SU-DHL-6 (cell line): ENCODE data around the gene QKI.

ENCODE experiments used
- H2AFZ ChIP-seq: fragments of 200-600 bp; sonication (generic); 2 replicates; pipeline ENCODE4 v1.6.1; 2014; ENCODE audit warnings: low read depth, mild to moderate bottlenecking, moderate library complexity, mixed read lengths, antibody characterized with exemption, low read length; ENCODE audit not compliant: severe bottlenecking
- H3F3A ChIP-seq: fragments of 200-600 bp; shearing (Covaris generic); 2 replicates; pipeline ENCODE4 v1.6.0; 2016; ENCODE audit warnings: antibody characterized with exemption, mild to moderate bottlenecking; ENCODE audit not compliant: insufficient read depth
- H3K27ac ChIP-seq: fragments of 200-600 bp; sonication (generic); 2 replicates; pipeline ENCODE4 v1.5.1; 2016; ENCODE audit warnings: low read depth, mild to moderate bottlenecking, low read length, moderate library complexity, mixed read lengths
- H3K27me3 ChIP-seq: fragments of 200-600 bp; sonication (generic), shearing (Covaris generic); 2 replicates; pipeline ENCODE4 v1.6.0; 2014; ENCODE audit warnings: mild to moderate bottlenecking, low read length
- H3K36me3 ChIP-seq: fragments of 200-600 bp; sonication (generic); 2 replicates; pipeline ENCODE4 v1.6.1; 2014; ENCODE audit warnings: mild to moderate bottlenecking, low read length, mixed read lengths
- H3K4me2 ChIP-seq: fragments of 300-600, 200-600 bp; shearing (Covaris generic), sonication (generic); 2 replicates; pipeline ENCODE4 v1.6.0; 2014; ENCODE audit warnings: low read length, low read depth, mild to moderate bottlenecking; ENCODE audit not compliant: poor library complexity, severe bottlenecking
- H3K4me3 ChIP-seq: fragments of 200-600 bp; sonication (generic); 2 replicates; pipeline ENCODE4 v1.5.1; 2014; ENCODE audit warnings: antibody characterized with exemption, low read length, mild to moderate bottlenecking, mixed read lengths; ENCODE audit not compliant: insufficient read depth, poor library complexity, severe bottlenecking
- H3K79me2 ChIP-seq: fragments of 200-600 bp; sonication (generic); 2 replicates; pipeline ENCODE4 v1.6.1; 2014; ENCODE audit warnings: mild to moderate bottlenecking, low read length, moderate library complexity; ENCODE audit not compliant: insufficient read depth
- H3K9ac ChIP-seq: fragments of 200-600 bp; sonication (generic); 2 replicates; pipeline ENCODE4 v1.7.0; 2014; ENCODE audit warnings: mild to moderate bottlenecking, low read length
- H3K9me2 ChIP-seq: fragments of 200-600 bp; sonication (generic); replicated peaks from 2 replicates; pipeline ENCODE4 v1.6.1; 2014; ENCODE audit warnings: low read length; ENCODE audit not compliant: insufficient read depth
- H3K9me3 ChIP-seq: fragments of 200-600 bp; sonication (generic); 2 replicates; pipeline ENCODE4 v1.6.1; 2014; ENCODE audit warnings: low read length, mixed read lengths; ENCODE audit not compliant: insufficient read depth
- H4K20me1 ChIP-seq: fragments of 200-600 bp; sonication (generic); 2 replicates; pipeline ENCODE4 v1.6.1; 2014; ENCODE audit warnings: low read depth, mild to moderate bottlenecking, antibody characterized with exemption, low read length, moderate library complexity, mixed read lengths
- CTCF ChIP-seq: fragments of 200-600 bp; sonication (generic); IDR thresholded peaks from one replicate; pipeline ENCODE4 v1.5.1; 2017; ENCODE audit warnings: antibody characterized with exemption, mild to moderate bottlenecking, low read length, moderate library complexity; ENCODE audit not compliant: insufficient read depth, poor library complexity, severe bottlenecking
- EZH2phosphoT487 ChIP-seq: fragments of 200-600 bp; sonication (generic), shearing (Covaris generic); conservative IDR thresholded peaks from 2 replicates; pipeline ENCODE4 v1.6.1; 2018; ENCODE audit warnings: mild to moderate bottlenecking, antibody characterized with exemption, low read length, moderate library complexity, mixed read lengths

The QKI gene

GRCh38 chr6:163449076-163449475, 34.6 kb downstream of the QKI start:
- H3K4me2 ChIP-seq: no peak overlapping the region
- H4K20me1 ChIP-seq: peaks cover 28% of the 10 kb centered on the region
- no peaks in the 10 kb centered on the region for H3K9me2 ChIP-seq
- H3K27me3 ChIP-seq: no peaks in the 10 kb centered on the region
- H3K27ac ChIP-seq: no peak overlapping the region
- H3K9me3 ChIP-seq: no peaks in the 10 kb centered on the region
- peaks cover 91% of the 10 kb centered on the region for H3K79me2 ChIP-seq
- TF ChIP-seq EZH2phosphoT487 (no peak), CTCF (no peak)
- no peak overlapping the region for H3K9ac ChIP-seq
- no peak overlapping the region for H3K4me3 ChIP-seq
- no peak overlapping the region for H2AFZ ChIP-seq
- no peaks in the 10 kb centered on the region for H3K36me3 ChIP-seq
- H3F3A ChIP-seq: no peaks in the 10 kb centered on the region

GRCh38 chr6:163454425-163454824, 39.9 kb downstream of the QKI start:
- no peaks in the 10 kb centered on the region for H3K9me3 ChIP-seq
- H3F3A ChIP-seq: no peaks in the 10 kb centered on the region
- H3K9me2 ChIP-seq: no peaks in the 10 kb centered on the region
- H3K4me2 ChIP-seq: no peak overlapping the region
- H4K20me1 ChIP-seq: peaks cover 13% of the 10 kb centered on the region
- H3K27me3 ChIP-seq: no peaks in the 10 kb centered on the region
- H3K9ac ChIP-seq: no peak overlapping the region
- peaks cover 56% of the 10 kb centered on the region for H3K79me2 ChIP-seq
- no peaks in the 10 kb centered on the region for H3K36me3 ChIP-seq
- H2AFZ ChIP-seq: no peak overlapping the region
- no peak overlapping the region for H3K27ac ChIP-seq
- H3K4me3 ChIP-seq: no peak overlapping the region
- TF ChIP-seq EZH2phosphoT487 (no peak), CTCF (no peak)

GRCh38 chr6:163455552-163455951, 41.0 kb downstream of the QKI start:
- Histone ChIP-seq H4K20me1 (peaks cover 12% of the 10 kb centered on the region), H3K4me3 (no peak overlapping the region), H3F3A (no peaks in the 10 kb centered on the region), H3K9me3 (no peaks in the 10 kb centered on the region), H3K79me2 (peaks cover 55% of the 10 kb centered on the region), H3K9ac (no peak overlapping the region), H3K9me2 (no peaks in the 10 kb centered on the region), H3K27me3 (no peaks in the 10 kb centered on the region), H3K4me2 (no peak overlapping the region), H3K36me3 (no peaks in the 10 kb centered on the region), H2AFZ (no peak overlapping the region), H3K27ac (no peak overlapping the region)
- TF ChIP-seq CTCF: no peak
- no peak for TF ChIP-seq EZH2phosphoT487
